ENCODE measurements around the gene JPH4. TPM values are rescaled to one million over a fixed set of nuclear protein-coding genes. Genes with fewer than 3 reads are reported as not detected.
A peak's percentile ranks its signal among the peaks of the same experiment; 100 is the strongest.

JPH4 gene
- total and polyA plus RNA-seq, 12 donors = 0.42 to 35.8 (median 4.7) TPM

- Histone ChIP-seq H3K27ac (no peak overlapping the region), H3K36me3 (replicated peaks in 1 of 2) (peaks cover 0 to 41% of the 10 kb centered on the region in 2 donors), H3K27me3 (no peaks in the 10 kb centered on the region), H3K4me1 (replicated peaks in 1 of 2) (peaks cover 0 to 16% of the 10 kb centered on the region in 2 donors), H3K4me3 (no peak overlapping the region), H3K9me3 (replicated peaks in 1 of 3) (no peaks in the 10 kb centered on the region)
- intact Hi-C loops (cut with DNase I) = loop anchor here (5.0 to 10.0 kb wide), 3 partner anchors 87 to 239 kb away; partner anchors contain the start of gene PABPN1 (in 1 of the 2)
- DNase-seq = no peak
- TF ChIP-seq CTCF (IDR thresholded peaks at IDR 0.05) = no peak
- no peak for TF ChIP-seq POLR2A (IDR thresholded peaks at IDR 0.05)
- WGBS, 4 donors = 86 to 93% (median 88%) methylated on average over 7 to 13 of the region's 13 CpGs
These were observed 14.3 kb downstream of the JPH4 start for GRCh38 chr14:23564181-23564812.

GRCh38 chr14:23563473-23564180 is 15.0 kb downstream of the JPH4 start:
- H3K9me3 ChIP-seq (replicated peaks in 1 of 3) = no peaks in the 10 kb centered on the region
- H3K27me3 ChIP-seq = no peaks in the 10 kb centered on the region
- no peak overlapping the region for H3K4me3 ChIP-seq
- intact Hi-C loops (cut with DNase I) = loop anchor here (5.0 to 10.0 kb wide), 3 partner anchors 86 to 239 kb away; partner anchors contain the start of gene PABPN1 (in 1 of the 2)
- peak overlapping the region in 3 of 5 donors; percentile 32 to 70 (median 54) for H3K27ac ChIP-seq
- peaks cover 0 to 16% of the 10 kb centered on the region in 2 donors for H3K4me1 ChIP-seq (replicated peaks in 1 of 2)
- H3K36me3 ChIP-seq (replicated peaks in 1 of 2) = peaks cover 0 to 48% of the 10 kb centered on the region in 2 donors
- WGBS, 4 donors = 63 to 87% (median 85%) methylated on average over 3 to 14 of the region's 14 CpGs
- TF ChIP-seq POLR2A (IDR thresholded peaks at IDR 0.05) = no peak
- TF ChIP-seq CTCF (IDR thresholded peaks at IDR 0.05) = no peak
- DNase-seq = no peak

- Histone ChIP-seq H3K4me1 (replicated peaks in 1 of 2) (peaks cover 2 to 14% of the 10 kb centered on the region in 2 donors), H3K9me3 (replicated peaks in 1 of 3) (no peaks in the 10 kb centered on the region), H3K4me3 (no peak overlapping the region), H3K27ac (peak overlapping the region in 3 of 5 donors; percentile 32 to 70 (median 54)), H3K36me3 (replicated peaks in 1 of 2) (peaks cover 0 to 52% of the 10 kb centered on the region in 2 donors), H3K27me3 (no peaks in the 10 kb centered on the region)
- DNase-seq = peak in 6 of 7 donors; percentile 52 to 79 (median 60)
- 85 to 90% (median 87%) methylated on average over 2 of the region's 2 CpGs; no CpG with 5 or more reads in 1 of the 4 donors for WGBS, 4 donors
- intact Hi-C loops (cut with DNase I) = loop anchor here (5.0 to 10.0 kb wide), 3 partner anchors 86 to 238 kb away; partner anchors contain the start of gene PABPN1 (in 1 of the 2)
- TF ChIP-seq CTCF (IDR thresholded peaks at IDR 0.05) (peak; percentile 82 to 94 (median 90)), POLR2A (IDR thresholded peaks at IDR 0.05) (peak in 1 of 2 donors; percentile 8)
These were observed 15.6 kb downstream of the JPH4 start for GRCh38 chr14:23562822-23563472.
